Stimulated activated CD4-positive, alpha-beta T cell treated with anti-CD3 and anti-CD28 coated beads, TNF-alpha, amount 100 ng/mL, for 24 hours (primary cell): ENCODE data around the gene CDC42BPA.
"Not testable (repeated sequence)": the region's sequence is repeated elsewhere in the genome, so short reads cannot be mapped to it uniquely, and the experiment has no call there.

ENCODE experiments used
- DNase-seq, 3 experiments: peaks; one replicate each; pipeline ENCODE4 v3.0.0-alpha.2; 2020; ENCODE audit warnings: low read depth in 3 of 3

The CDC42BPA gene

GRCh38 chr1:227134686-227135314 lies 183.5 kb downstream of the CDC42BPA start:
- DNase-seq = no peak

GRCh38 chr1:227132695-227133094 lies 185.6 kb downstream of the CDC42BPA start:
- not testable (repeated sequence) for DNase-seq

- DNase-seq = no peak
These were observed 187.1 kb downstream of the CDC42BPA start for GRCh38 chr1:227131193-227131592.

- DNase-seq = no peak
These were observed 190.4 kb downstream of the CDC42BPA start for GRCh38 chr1:227127891-227128290.

GRCh38 chr1:227125929-227126545 lies 192.3 kb downstream of the CDC42BPA start:
- no peak for DNase-seq

- DNase-seq = no peak
These were observed 193.8 kb downstream of the CDC42BPA start for GRCh38 chr1:227124473-227124872.

GRCh38 chr1:227120826-227121225 lies 197.5 kb downstream of the CDC42BPA start:
- no peak for DNase-seq

- DNase-seq = no peak
These were observed 205.8 kb downstream of the CDC42BPA start for GRCh38 chr1:227112538-227112937.

- no peak for DNase-seq
These were observed 206.5 kb downstream of the CDC42BPA start for GRCh38 chr1:227111782-227112181.

GRCh38 chr1:227105291-227105690 lies 213.0 kb downstream of the CDC42BPA start:
- DNase-seq = not testable (repeated sequence)

- no peak for DNase-seq
These were observed 216.2 kb downstream of the CDC42BPA start for GRCh38 chr1:227102056-227102455.

- no peak for DNase-seq
These were observed 223.9 kb downstream of the CDC42BPA start for GRCh38 chr1:227094249-227094966.

GRCh38 chr1:227093309-227093708 lies 225.0 kb downstream of the CDC42BPA start:
- DNase-seq = no peak

- no peak for DNase-seq
These were observed 226.2 kb downstream of the CDC42BPA start for GRCh38 chr1:227092069-227092468.

- no peak for DNase-seq
These were observed 231.7 kb downstream of the CDC42BPA start for GRCh38 chr1:227086636-227087035.

GRCh38 chr1:227082999-227083746 lies 235.1 kb downstream of the CDC42BPA start:
- DNase-seq = no peak

- no peak for DNase-seq
These were observed 240.5 kb downstream of the CDC42BPA start for GRCh38 chr1:227077783-227078182.

GRCh38 chr1:227073786-227074185 lies 244.5 kb downstream of the CDC42BPA start:
- no peak for DNase-seq

- DNase-seq = no peak
These were observed 245.3 kb downstream of the CDC42BPA start for GRCh38 chr1:227072991-227073390.

- DNase-seq = no peak
These were observed 246.3 kb downstream of the CDC42BPA start for GRCh38 chr1:227071895-227072587.

GRCh38 chr1:227070638-227071285 lies 247.5 kb downstream of the CDC42BPA start:
- no peak for DNase-seq
